HEK293 (cell line): ENCODE data around the gene RPS24.

Source experiments
- CTCF ChIA-PET: fragments of 350-600 bp; formaldehyde crosslinking; extraction: SDS; loops from one replicate; lab custom pipeline; 2021; ENCODE audit warnings: antibody characterized with exemption; lab: Yijun Ruan, JAX
- POLR2A ChIA-PET: fragments of 300-600 bp; formaldehyde crosslinking; extraction: SDS; loops from one replicate; lab custom pipeline; 2020; ENCODE audit warnings: antibody characterized with exemption, inconsistent platforms; lab: Yijun Ruan, JAX
- H3K27ac ChIP-seq: fragments of 200-500 bp; sonication (Bioruptor generic); 2 replicates; pipeline ENCODE4 v1.5.1; 2014; ENCODE audit warnings: low read depth, low read length, control low read depth, inconsistent platforms; ENCODE audit errors: extremely low read depth
- H3K36me3 ChIP-seq, 2 experiments: fragments of 200-500 bp in 1 of 2; sonication (Bioruptor generic) in 1 of 2; 1 replicate in 1 of 2; 2 replicates in 1 of 2; pipeline ENCODE4 v1.5.1; 2014 to 2017; ENCODE audit warnings: inconsistent platforms in 2 of 2, low read length in 2 of 2; ENCODE audit not compliant: control insufficient read depth in 2 of 2, insufficient read depth in 1 of 2
- H3K4me1 ChIP-seq: fragments of 200-500 bp; sonication (Bioruptor generic); 2 replicates; pipeline ENCODE4 v1.5.1; 2014; ENCODE audit warnings: mild to moderate bottlenecking, low read length, inconsistent platforms; ENCODE audit not compliant: control insufficient read depth, insufficient read depth
- H3K4me3 ChIP-seq: 2 replicates; pipeline ENCODE4 v1.5.1; 2011; ENCODE audit warnings: low read depth, mild to moderate bottlenecking, control low read depth, low read length, moderate library complexity
- H3K9me3 ChIP-seq: fragments of 200-500 bp; sonication (Bioruptor generic); 2 replicates; pipeline ENCODE4 v1.5.1; 2014; ENCODE audit warnings: low read depth, low read length, inconsistent platforms; ENCODE audit not compliant: control insufficient read depth, insufficient read depth
- BCL11A ChIP-seq: fragments of 450-650 bp; formaldehyde crosslinking; IDR thresholded peaks from 2 replicates; pipeline ENCODE4 v1.5.1; 2016; ENCODE audit warnings: low read depth, missing biosample characterization, missing genetic modification characterization
- FEZF1 ChIP-seq: fragments of 450-650 bp; formaldehyde crosslinking; IDR thresholded peaks from 2 replicates; pipeline ENCODE4 v1.5.1; 2016; ENCODE audit warnings: missing biosample characterization, missing genetic modification characterization
- GLIS1 ChIP-seq: fragments of 450-650 bp; formaldehyde crosslinking; IDR thresholded peaks from 2 replicates; pipeline ENCODE4 v1.5.1; 2016; ENCODE audit warnings: missing biosample characterization, missing genetic modification characterization
- IKZF3 ChIP-seq: fragments of 450-650 bp; IDR thresholded peaks from 2 replicates; pipeline ENCODE4 v1.5.0; 2018; ENCODE audit warnings: missing biosample characterization, mild to moderate bottlenecking, missing genetic modification characterization, moderate library complexity
- KLF7 ChIP-seq: fragments of 450-650 bp; formaldehyde crosslinking; IDR thresholded peaks from 2 replicates; pipeline ENCODE4 v1.5.1; 2016; ENCODE audit warnings: missing biosample characterization, missing genetic modification characterization, borderline replicate concordance
- MEIS1 ChIP-seq: sonication (generic); formaldehyde crosslinking; IDR thresholded peaks from 2 replicates; pipeline ENCODE4 v1.8.1; 2022; ENCODE audit warnings: missing genetic modification reagents, mild to moderate bottlenecking, borderline replicate concordance
- MZF1 ChIP-seq: fragments of 450-650 bp; formaldehyde crosslinking; IDR thresholded peaks from 2 replicates; pipeline ENCODE4 v1.5.1; 2017; ENCODE audit warnings: missing biosample characterization, missing genetic modification characterization, borderline replicate concordance
- ZBTB48 ChIP-seq: fragments of 450-650 bp; formaldehyde crosslinking; IDR thresholded peaks from 2 replicates; pipeline ENCODE4 v1.5.1; 2016; ENCODE audit warnings: missing biosample characterization, missing genetic modification characterization
- ZFHX2 ChIP-seq: fragments of 450-650 bp; formaldehyde crosslinking; conservative IDR thresholded peaks from 2 replicates; pipeline ENCODE4 v1.5.1; 2016; ENCODE audit warnings: missing biosample characterization, missing genetic modification characterization
- ZNF133 ChIP-seq: fragments of 450-650 bp; formaldehyde crosslinking; IDR thresholded peaks from 2 replicates; pipeline ENCODE4 v1.5.1; 2016; ENCODE audit warnings: missing biosample characterization, missing genetic modification characterization
- ZNF175 ChIP-seq: fragments of 450-650 bp; formaldehyde crosslinking; IDR thresholded peaks from 2 replicates; pipeline ENCODE4 v1.5.1; 2016; ENCODE audit warnings: missing biosample characterization, missing genetic modification characterization
- ZNF248 ChIP-seq: fragments of 450-650 bp; formaldehyde crosslinking; IDR thresholded peaks from 2 replicates; pipeline ENCODE4 v1.5.1; 2017; ENCODE audit warnings: missing biosample characterization, missing genetic modification characterization
- ZNF292 ChIP-seq: fragments of 450-650 bp; formaldehyde crosslinking; IDR thresholded peaks from 2 replicates; pipeline ENCODE4 v1.5.1; 2016; ENCODE audit warnings: low read depth, missing biosample characterization, missing genetic modification characterization, borderline replicate concordance
- ZNF366 ChIP-seq: fragments of 450-650 bp; formaldehyde crosslinking; conservative IDR thresholded peaks from 2 replicates; pipeline ENCODE4 v1.5.1; 2016; ENCODE audit warnings: missing biosample characterization, missing genetic modification characterization
- ZNF416 ChIP-seq: fragments of 450-650 bp; formaldehyde crosslinking; IDR thresholded peaks from 2 replicates; pipeline ENCODE4 v1.5.1; 2016; ENCODE audit warnings: missing biosample characterization, missing genetic modification characterization
- ZNF449 ChIP-seq: fragments of 450-650 bp; formaldehyde crosslinking; IDR thresholded peaks from 2 replicates; pipeline ENCODE4 v1.5.1; 2017; ENCODE audit warnings: missing biosample characterization, mild to moderate bottlenecking, missing genetic modification characterization, moderate library complexity
- ZNF555 ChIP-seq: fragments of 450-650 bp; formaldehyde crosslinking; conservative IDR thresholded peaks from 2 replicates; pipeline ENCODE4 v1.5.1; 2017; ENCODE audit warnings: missing biosample characterization, mild to moderate bottlenecking, missing genetic modification characterization, inconsistent platforms
- ZNF610 ChIP-seq: fragments of 450-650 bp; formaldehyde crosslinking; IDR thresholded peaks from 2 replicates; pipeline ENCODE4 v1.5.1; 2016; ENCODE audit warnings: missing biosample characterization, missing genetic modification characterization, borderline replicate concordance
- ZNF670 ChIP-seq: fragments of 450-650 bp; formaldehyde crosslinking; IDR thresholded peaks from 2 replicates; pipeline ENCODE4 v1.5.1; 2016; ENCODE audit warnings: missing biosample characterization, missing genetic modification characterization, low read depth
- ZNF704 ChIP-seq: fragments of 450-650 bp; formaldehyde crosslinking; IDR thresholded peaks from 2 replicates; pipeline ENCODE4 v1.5.1; 2016; ENCODE audit warnings: missing biosample characterization, missing genetic modification characterization
- ZNF792 ChIP-seq: fragments of 450-650 bp; formaldehyde crosslinking; IDR thresholded peaks from 2 replicates; pipeline ENCODE4 v1.5.1; 2016; ENCODE audit warnings: missing biosample characterization, missing genetic modification characterization
- ZSCAN18 ChIP-seq: fragments of 450-650 bp; formaldehyde crosslinking; IDR thresholded peaks from 2 replicates; pipeline ENCODE4 v1.5.1; 2016; ENCODE audit warnings: missing biosample characterization, missing genetic modification characterization
- TF ChIP-seq, protein P1 (sequence below): fragments of 450-650 bp; formaldehyde crosslinking; optimal IDR thresholded peaks from 2 replicates; pipeline ENCODE3; 2016; ENCODE audit warnings: missing biosample characterization, mild to moderate bottlenecking, missing genetic modification characterization
- TF ChIP-seq, protein P2 (sequence below): fragments of 450-650 bp; formaldehyde crosslinking; IDR thresholded peaks from 2 replicates; pipeline ENCODE4 v1.5.1; 2016; ENCODE audit warnings: missing biosample characterization, missing genetic modification characterization

RPS24 gene

GRCh38 chr10:78071140-78071856, 37.6 kb downstream of the RPS24 start:
- TF ChIP-seq ZBTB48 (tag by site-specific recombination), result no peak
- TF ChIP-seq ZNF449 (tag by site-specific recombination), result no peak
- TF ChIP-seq ZNF366 (tag by site-specific recombination), result no peak
- TF ChIP-seq ZNF792 (tag by site-specific recombination), result no peak
- TF ChIP-seq GLIS1 (tag by site-specific recombination), result no peak
- no peak for TF ChIP-seq BCL11A
- TF ChIP-seq ZNF248 (tag by site-specific recombination), result no peak
- no peak for TF ChIP-seq ZFHX2 (tag by site-specific recombination)
- TF ChIP-seq, protein P1, sequence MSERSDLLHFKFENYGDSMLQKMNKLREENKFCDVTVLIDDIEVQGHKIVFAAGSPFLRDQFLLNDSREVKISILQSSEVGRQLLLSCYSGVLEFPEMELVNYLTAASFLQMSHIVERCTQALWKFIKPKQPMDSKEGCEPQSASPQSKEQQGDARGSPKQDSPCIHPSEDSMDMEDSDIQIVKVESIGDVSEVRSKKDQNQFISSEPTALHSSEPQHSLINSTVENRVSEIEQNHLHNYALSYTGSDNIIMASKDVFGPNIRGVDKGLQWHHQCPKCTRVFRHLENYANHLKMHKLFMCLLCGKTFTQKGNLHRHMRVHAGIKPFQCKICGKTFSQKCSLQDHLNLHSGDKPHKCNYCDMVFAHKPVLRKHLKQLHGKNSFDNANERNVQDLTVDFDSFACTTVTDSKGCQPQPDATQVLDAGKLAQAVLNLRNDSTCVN (tag by site-specific recombination), result no peak
- no peak for TF ChIP-seq MEIS1
- TF ChIP-seq ZNF292 (tag by site-specific recombination), result no peak
- no peak for TF ChIP-seq ZNF555 (tag by site-specific recombination)
- no peak for TF ChIP-seq ZNF610 (tag by site-specific recombination)
- TF ChIP-seq, protein P2, sequence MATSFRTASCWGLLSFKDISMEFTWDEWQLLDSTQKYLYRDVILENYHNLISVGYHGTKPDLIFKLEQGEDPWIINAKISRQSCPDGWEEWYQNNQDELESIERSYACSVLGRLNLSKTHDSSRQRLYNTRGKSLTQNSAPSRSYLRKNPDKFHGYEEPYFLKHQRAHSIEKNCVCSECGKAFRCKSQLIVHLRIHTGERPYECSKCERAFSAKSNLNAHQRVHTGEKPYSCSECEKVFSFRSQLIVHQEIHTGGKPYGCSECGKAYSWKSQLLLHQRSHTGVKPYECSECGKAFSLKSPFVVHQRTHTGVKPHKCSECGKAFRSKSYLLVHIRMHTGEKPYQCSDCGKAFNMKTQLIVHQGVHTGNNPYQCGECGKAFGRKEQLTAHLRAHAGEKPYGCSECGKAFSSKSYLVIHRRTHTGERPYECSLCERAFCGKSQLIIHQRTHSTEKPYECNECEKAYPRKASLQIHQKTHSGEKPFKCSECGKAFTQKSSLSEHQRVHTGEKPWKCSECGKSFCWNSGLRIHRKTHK, result no peak
- no peak for TF ChIP-seq ZNF416
- no peak for TF ChIP-seq ZNF670 (tag by site-specific recombination)
- no peak for TF ChIP-seq MZF1 (tag by site-specific recombination)
- TF ChIP-seq, all 188 proteins: peak for 0
- no peaks in the 10 kb centered on the region for H3K4me1 ChIP-seq
- ChIA-PET POLR2A (no interaction called here), CTCF (interaction anchor here (1.1 to 2.3 kb wide), 2 partner anchors 24 to 52 kb away, joined by 3 to 10 read pairs; no protein-coding TSS in a partner anchor)
- no peaks in the 10 kb centered on the region for H3K36me3 ChIP-seq
- H3K9me3 ChIP-seq, result no peaks in the 10 kb centered on the region
- no peak overlapping the region for H3K4me3 ChIP-seq
- no peak overlapping the region for H3K27ac ChIP-seq

GRCh38 chr10:78071857-78072179, 38.2 kb downstream of the RPS24 start:
- no peaks in the 10 kb centered on the region for H3K36me3 ChIP-seq
- TF ChIP-seq FEZF1 (tag by site-specific recombination), result no peak
- no peak for TF ChIP-seq ZNF175 (tag by site-specific recombination)
- no peak for TF ChIP-seq ZSCAN18
- no peak for TF ChIP-seq IKZF3
- no peak for TF ChIP-seq ZNF704 (tag by site-specific recombination)
- no peak for TF ChIP-seq KLF7 (tag by site-specific recombination)
- TF ChIP-seq ZNF133 (tag by site-specific recombination), result no peak
- no peaks in the 10 kb centered on the region for H3K9me3 ChIP-seq
- CTCF ChIA-PET, result interaction anchor here (0.7 to 2.3 kb wide), 3 partner anchors 24 to 51 kb away, joined by 3 to 10 read pairs (median 3); no protein-coding TSS in a partner anchor
- POLR2A ChIA-PET, result no interaction called here
- H3K4me3 ChIP-seq, result no peak overlapping the region
- H3K4me1 ChIP-seq, result no peaks in the 10 kb centered on the region
- H3K27ac ChIP-seq, result no peak overlapping the region
